IMR-90 (cell line): ENCODE data around the gene BCKDK.

ENCODE experiments used
- BHLHE40 ChIP-seq: fragments of 150-350 bp; IDR thresholded peaks from 2 replicates; pipeline ENCODE4 v1.6.1; 2016; ENCODE audit warnings: mild to moderate bottlenecking, low read depth, low read length
- CEBPB ChIP-seq: IDR thresholded peaks from 2 replicates; pipeline ENCODE4 v1.6.1; 2012; ENCODE audit warnings: low read depth, low read length, improper control_type of control experiment
- CHD1 ChIP-seq: IDR thresholded peaks from 2 replicates; pipeline ENCODE4 v1.6.1; 2012; ENCODE audit warnings: low read depth, low read length, improper control_type of control experiment
- MAFK ChIP-seq: IDR thresholded peaks from 2 replicates; pipeline ENCODE4 v1.6.1; 2012; ENCODE audit warnings: low read depth, low read length, improper control_type of control experiment
- MAZ ChIP-seq: IDR thresholded peaks from 2 replicates; pipeline ENCODE4 v1.6.1; 2012; ENCODE audit warnings: low read depth, mild to moderate bottlenecking, low read length, improper control_type of control experiment, moderate library complexity, borderline replicate concordance
- MXI1 ChIP-seq: IDR thresholded peaks from 2 replicates; pipeline ENCODE4 v1.6.1; 2012; ENCODE audit warnings: low read depth, mild to moderate bottlenecking, low read length, moderate library complexity, borderline replicate concordance
- POLR2A ChIP-seq: IDR thresholded peaks from 2 replicates; pipeline ENCODE4 v1.6.1; 2012; ENCODE audit warnings: mild to moderate bottlenecking, low read depth, low read length
- RAD21 ChIP-seq: IDR thresholded peaks from 2 replicates; pipeline ENCODE4 v1.6.1; 2012; ENCODE audit warnings: low read length, improper control_type of control experiment
- RCOR1 ChIP-seq: IDR thresholded peaks from 2 replicates; pipeline ENCODE4 v1.6.1; 2012; ENCODE audit warnings: mild to moderate bottlenecking, low read length, improper control_type of control experiment; ENCODE audit not compliant: insufficient replicate concordance
- RFX5 ChIP-seq: IDR thresholded peaks from 2 replicates; pipeline ENCODE4 v1.8.0; 2012; ENCODE audit warnings: low read depth, mild to moderate bottlenecking, low read length, moderate library complexity
- SMC3 ChIP-seq: fragments of 150-350 bp; IDR thresholded peaks from 2 replicates; pipeline ENCODE4 v1.6.1; 2016; ENCODE audit warnings: low read depth, mild to moderate bottlenecking, antibody characterized with exemption, low read length, moderate library complexity
- TF ChIP-seq, protein P1 (sequence below): conservative IDR thresholded peaks from 2 replicates; pipeline ENCODE4 v1.5.1; 2012; ENCODE audit warnings: mild to moderate bottlenecking, low read depth, low read length, improper control_type of control experiment
- TF ChIP-seq, protein P2 (sequence below): fragments of 150-350 bp; IDR thresholded peaks from 2 replicates; pipeline ENCODE4 v1.6.1; 2016; ENCODE audit warnings: low read depth, mild to moderate bottlenecking, low read length, moderate library complexity, borderline replicate concordance
- TF ChIP-seq, protein P3 (sequence below): fragments of 150-350 bp; IDR thresholded peaks from 2 replicates; pipeline ENCODE4 v1.6.1; 2017; ENCODE audit warnings: mild to moderate bottlenecking, antibody characterized with exemption, low read length, low read depth

- TF ChIP-seq, protein P1, sequence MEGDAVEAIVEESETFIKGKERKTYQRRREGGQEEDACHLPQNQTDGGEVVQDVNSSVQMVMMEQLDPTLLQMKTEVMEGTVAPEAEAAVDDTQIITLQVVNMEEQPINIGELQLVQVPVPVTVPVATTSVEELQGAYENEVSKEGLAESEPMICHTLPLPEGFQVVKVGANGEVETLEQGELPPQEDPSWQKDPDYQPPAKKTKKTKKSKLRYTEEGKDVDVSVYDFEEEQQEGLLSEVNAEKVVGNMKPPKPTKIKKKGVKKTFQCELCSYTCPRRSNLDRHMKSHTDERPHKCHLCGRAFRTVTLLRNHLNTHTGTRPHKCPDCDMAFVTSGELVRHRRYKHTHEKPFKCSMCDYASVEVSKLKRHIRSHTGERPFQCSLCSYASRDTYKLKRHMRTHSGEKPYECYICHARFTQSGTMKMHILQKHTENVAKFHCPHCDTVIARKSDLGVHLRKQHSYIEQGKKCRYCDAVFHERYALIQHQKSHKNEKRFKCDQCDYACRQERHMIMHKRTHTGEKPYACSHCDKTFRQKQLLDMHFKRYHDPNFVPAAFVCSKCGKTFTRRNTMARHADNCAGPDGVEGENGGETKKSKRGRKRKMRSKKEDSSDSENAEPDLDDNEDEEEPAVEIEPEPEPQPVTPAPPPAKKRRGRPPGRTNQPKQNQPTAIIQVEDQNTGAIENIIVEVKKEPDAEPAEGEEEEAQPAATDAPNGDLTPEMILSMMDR, result no peak
- TF ChIP-seq RAD21 (no peak), BHLHE40 (no peak), POLR2A (no peak), RCOR1 (no peak), CEBPB (no peak), MAZ (no peak), CHD1 (no peak), MXI1 (no peak), SMC3 (no peak), RFX5 (no peak), MAFK (no peak)
- TF ChIP-seq, protein P2, sequence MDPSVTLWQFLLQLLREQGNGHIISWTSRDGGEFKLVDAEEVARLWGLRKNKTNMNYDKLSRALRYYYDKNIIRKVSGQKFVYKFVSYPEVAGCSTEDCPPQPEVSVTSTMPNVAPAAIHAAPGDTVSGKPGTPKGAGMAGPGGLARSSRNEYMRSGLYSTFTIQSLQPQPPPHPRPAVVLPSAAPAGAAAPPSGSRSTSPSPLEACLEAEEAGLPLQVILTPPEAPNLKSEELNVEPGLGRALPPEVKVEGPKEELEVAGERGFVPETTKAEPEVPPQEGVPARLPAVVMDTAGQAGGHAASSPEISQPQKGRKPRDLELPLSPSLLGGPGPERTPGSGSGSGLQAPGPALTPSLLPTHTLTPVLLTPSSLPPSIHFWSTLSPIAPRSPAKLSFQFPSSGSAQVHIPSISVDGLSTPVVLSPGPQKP, result no peak
- TF ChIP-seq, protein P3, sequence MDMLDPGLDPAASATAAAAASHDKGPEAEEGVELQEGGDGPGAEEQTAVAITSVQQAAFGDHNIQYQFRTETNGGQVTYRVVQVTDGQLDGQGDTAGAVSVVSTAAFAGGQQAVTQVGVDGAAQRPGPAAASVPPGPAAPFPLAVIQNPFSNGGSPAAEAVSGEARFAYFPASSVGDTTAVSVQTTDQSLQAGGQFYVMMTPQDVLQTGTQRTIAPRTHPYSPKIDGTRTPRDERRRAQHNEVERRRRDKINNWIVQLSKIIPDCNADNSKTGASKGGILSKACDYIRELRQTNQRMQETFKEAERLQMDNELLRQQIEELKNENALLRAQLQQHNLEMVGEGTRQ, result no peak
These were observed 24.3 kb downstream of the BCKDK start for GRCh38 chr16:31132303-31132979.
